Fibroblast of lung (primary cell): ENCODE data around the gene LRRTM1. TPM values are rescaled to one million over a fixed set of nuclear protein-coding genes. Genes with fewer than 3 reads are reported as not detected.

ENCODE experiments used
- DNase-seq, 2 donors: peaks; one replicate each; pipeline versions ENCODE4 v3.0.0 to v3.0.0-alpha.2; 2010; ENCODE audit warnings: low read depth in 2 of 2
- H2AFZ ChIP-seq: 2 replicates; pipeline ENCODE4 v1.5.1; 2012; ENCODE audit warnings: low read length, control low read depth, inconsistent platforms
- H3K27ac ChIP-seq: 2 replicates; pipeline ENCODE4 v1.5.1; 2011; ENCODE audit warnings: low read length, control low read depth; ENCODE audit not compliant: insufficient read depth
- H3K27me3 ChIP-seq: 2 replicates; pipeline ENCODE4 v1.5.1; 2011; ENCODE audit warnings: mild to moderate bottlenecking, low read length; ENCODE audit not compliant: control insufficient read depth, insufficient read depth
- H3K36me3 ChIP-seq: 2 replicates; pipeline ENCODE4 v1.5.1; 2011; ENCODE audit warnings: low read length; ENCODE audit not compliant: control insufficient read depth, insufficient read depth
- H3K4me1 ChIP-seq: 2 replicates; pipeline ENCODE4 v1.5.1; 2011; ENCODE audit warnings: low read length; ENCODE audit not compliant: control insufficient read depth, insufficient read depth; ENCODE audit errors: extremely low read depth
- H3K4me2 ChIP-seq: 2 replicates; pipeline ENCODE4 v1.5.1; 2011; ENCODE audit warnings: low read length, control low read depth; ENCODE audit not compliant: insufficient read depth; ENCODE audit errors: extremely low read depth
- H3K4me3 ChIP-seq, 4 experiments: fragments of 200-600 bp in 1 of 4; sonication (generic) in 1 of 4; replicated peaks in 1 of 4; 2 replicates each; pipeline ENCODE4 v1.5.1; 2011 to 2016; ENCODE audit warnings: low read length in 4 of 4, low read depth in 3 of 4, mild to moderate bottlenecking in 3 of 4, control low read depth in 2 of 4, inconsistent platforms in 1 of 4, mixed read lengths in 1 of 4; ENCODE audit not compliant: insufficient read depth in 1 of 4; ENCODE audit errors: control extremely low read depth in 1 of 4
- H3K79me2 ChIP-seq: 2 replicates; pipeline ENCODE4 v1.5.1; 2012; ENCODE audit warnings: mild to moderate bottlenecking, low read length, inconsistent platforms; ENCODE audit not compliant: control insufficient read depth, insufficient read depth
- H3K9ac ChIP-seq: 2 replicates; pipeline ENCODE4 v1.5.1; 2011; ENCODE audit warnings: mild to moderate bottlenecking, low read length, control low read depth; ENCODE audit not compliant: insufficient read depth
- H3K9me3 ChIP-seq: 2 replicates; pipeline ENCODE4 v1.5.1; 2012; ENCODE audit warnings: low read depth, low read length; ENCODE audit not compliant: control insufficient read depth, insufficient read depth
- H4K20me1 ChIP-seq: 2 replicates; pipeline ENCODE4 v1.5.1; 2011; ENCODE audit warnings: low read length; ENCODE audit not compliant: control insufficient read depth, insufficient read depth; ENCODE audit errors: extremely low read depth
- CTCF ChIP-seq, 2 donors: IDR thresholded peaks in 1 of 2; conservative IDR thresholded peaks in 1 of 2; 1 replicate in 1 of 2; 2 replicates in 1 of 2; pipeline ENCODE4 v1.5.1; 2011 to 2012; ENCODE audit warnings: low read length in 2 of 2, control low read depth in 1 of 2, inconsistent platforms in 1 of 2, low read depth in 1 of 2, mild to moderate bottlenecking in 1 of 2
- EZH2 ChIP-seq: IDR thresholded peaks from 2 replicates; pipeline ENCODE4 v1.5.1; 2012; ENCODE audit warnings: low read length, control low read depth, mild to moderate bottlenecking; ENCODE audit errors: missing control alignments
- polyA plus RNA-seq, 2 donors: library from polyadenylated mRNA; depleted of rRNA in 1 of 2; stranded (reverse) in 1 of 2; unstranded in 1 of 2; fragments of >200 nt; gene quantifications; 2 replicates each; pipeline ENCODE4 v1.2.1, GENCODE V29; 2011 to 2012; ENCODE audit warnings: missing spikeins in 1 of 2
- total RNA-seq: library from RNA; depleted of rRNA; stranded (reverse); fragments of >200 nt; gene quantifications from 2 replicates; pipeline ENCODE4 v1.2.1, GENCODE V29; 2014

The LRRTM1 gene
- total and polyA plus RNA-seq, 2 donors (not counting 1 experiment from before 2014, with no cell fraction given), result not detected

- no peak for DNase-seq
- H3K27ac ChIP-seq, result no peak overlapping the region
- H3K9me3 ChIP-seq, result no peaks in the 10 kb centered on the region
- H2AFZ ChIP-seq, result no peak overlapping the region
- no peak overlapping the region for H3K4me2 ChIP-seq
- no peaks in the 10 kb centered on the region for H3K27me3 ChIP-seq
- no peak overlapping the region for H3K4me3 ChIP-seq
- peak; percentile 26 for TF ChIP-seq EZH2
- no peak for TF ChIP-seq CTCF (conservative IDR thresholded peaks at IDR 0.05 in 1 of 2, IDR thresholded peaks at IDR 0.05 in 1 of 2; ENCODE audit: low read depth in 1 of 2, low read length in 2 of 2)
- H3K36me3 ChIP-seq, result no peaks in the 10 kb centered on the region
- no peaks in the 10 kb centered on the region for H3K79me2 ChIP-seq
- no peak overlapping the region for H3K9ac ChIP-seq
- no peaks in the 10 kb centered on the region for H3K4me1 ChIP-seq
- H4K20me1 ChIP-seq, result no peaks in the 10 kb centered on the region
Observed at GRCh38 chr2:80322958-80323357, 18.4 kb upstream of the LRRTM1 start.

GRCh38 chr2:80322311-80322920, 17.9 kb upstream of the LRRTM1 start:
- no peak for DNase-seq

GRCh38 chr2:80312282-80312839, 7.8 kb upstream of the LRRTM1 start:
- Histone ChIP-seq H3K4me1 (no peaks in the 10 kb centered on the region), H2AFZ (no peak overlapping the region), H3K9me3 (no peaks in the 10 kb centered on the region), H3K4me3 (no peak overlapping the region), H4K20me1 (no peaks in the 10 kb centered on the region), H3K9ac (no peak overlapping the region), H3K79me2 (no peaks in the 10 kb centered on the region), H3K27ac (no peak overlapping the region), H3K4me2 (no peak overlapping the region), H3K36me3 (no peaks in the 10 kb centered on the region), H3K27me3 (no peaks in the 10 kb centered on the region)
- DNase-seq, result no peak
- TF ChIP-seq EZH2, result no peak
- no peak for TF ChIP-seq CTCF (conservative IDR thresholded peaks at IDR 0.05 in 1 of 2, IDR thresholded peaks at IDR 0.05 in 1 of 2; ENCODE audit: low read depth in 1 of 2, low read length in 2 of 2)

More at GRCh38 chr2:80322311-80322920, 17.9 kb upstream of the LRRTM1 start:
- no peak overlapping the region for H3K27ac ChIP-seq
- no peak overlapping the region for H3K9ac ChIP-seq
- no peak overlapping the region for H3K4me3 ChIP-seq
- no peak overlapping the region for H2AFZ ChIP-seq
- H3K4me2 ChIP-seq, result no peak overlapping the region
- no peaks in the 10 kb centered on the region for H4K20me1 ChIP-seq
- TF ChIP-seq EZH2 (peak; percentile 36), CTCF (conservative IDR thresholded peaks at IDR 0.05 in 1 of 2, IDR thresholded peaks at IDR 0.05 in 1 of 2; ENCODE audit: low read depth in 1 of 2, low read length in 2 of 2) (no peak)
- no peaks in the 10 kb centered on the region for H3K79me2 ChIP-seq
- H3K9me3 ChIP-seq, result no peaks in the 10 kb centered on the region
- no peaks in the 10 kb centered on the region for H3K4me1 ChIP-seq
- H3K36me3 ChIP-seq, result no peaks in the 10 kb centered on the region
- H3K27me3 ChIP-seq, result no peaks in the 10 kb centered on the region
